H1 (cell line): ENCODE results near the gene LMO4. TPM values are rescaled to one million over a fixed set of nuclear protein-coding genes. Genes with fewer than 3 reads are reported as not detected.

ENCODE experiments used
- CEBPB ChIP-seq: IDR thresholded peaks from 2 replicates; pipeline ENCODE4 v1.6.1; 2012; ENCODE audit warnings: low read depth, low read length
- CREB1 ChIP-seq: IDR thresholded peaks from 2 replicates; pipeline ENCODE4 v1.6.1; 2012; ENCODE audit warnings: inconsistent platforms
- polyA plus RNA-seq, 7 experiments: library from polyadenylated mRNA; depleted of rRNA in 3 of 7; stranded (reverse) in 5 of 7; unstranded in 2 of 7; fragments of >200 nt in 5 of 7; fragments of 200-250 nt in 2 of 7; gene quantifications; 1 replicate in 5 of 7; 2 replicates in 1 of 7; 4 replicates in 1 of 7; pipeline versions ENCODE4 v1.2.1 to v1.2.3, GENCODE V29; 2011 to 2013; ENCODE audit warnings: missing spikeins in 2 of 7, mixed read lengths in 2 of 7
- total RNA-seq: library from RNA; stranded (reverse); fragmentation: NEBNext Ultra II Directional; extraction: Animal tissue kit (Norgen Biotek cat#: 25700); gene quantifications from 2 replicates; pipeline ENCODE4 v1.2.1, GENCODE V29; 2021
- TF ChIP-seq, protein P1 (sequence below): fragments of 300-600 bp; sonication (generic); IDR thresholded peaks from 2 replicates; pipeline ENCODE4 v1.7.1; 2012; ENCODE audit warnings: low read length, moderate library complexity, mild to moderate bottlenecking, inconsistent platforms; ENCODE audit not compliant: insufficient replicate concordance

LMO4 gene
- total and polyA plus RNA-seq, 2 of the 8 experiments (the other 6 are each of a cell fraction or from before 2014, with no cell fraction given), result 71.7 to 98.7 TPM

DNA sequence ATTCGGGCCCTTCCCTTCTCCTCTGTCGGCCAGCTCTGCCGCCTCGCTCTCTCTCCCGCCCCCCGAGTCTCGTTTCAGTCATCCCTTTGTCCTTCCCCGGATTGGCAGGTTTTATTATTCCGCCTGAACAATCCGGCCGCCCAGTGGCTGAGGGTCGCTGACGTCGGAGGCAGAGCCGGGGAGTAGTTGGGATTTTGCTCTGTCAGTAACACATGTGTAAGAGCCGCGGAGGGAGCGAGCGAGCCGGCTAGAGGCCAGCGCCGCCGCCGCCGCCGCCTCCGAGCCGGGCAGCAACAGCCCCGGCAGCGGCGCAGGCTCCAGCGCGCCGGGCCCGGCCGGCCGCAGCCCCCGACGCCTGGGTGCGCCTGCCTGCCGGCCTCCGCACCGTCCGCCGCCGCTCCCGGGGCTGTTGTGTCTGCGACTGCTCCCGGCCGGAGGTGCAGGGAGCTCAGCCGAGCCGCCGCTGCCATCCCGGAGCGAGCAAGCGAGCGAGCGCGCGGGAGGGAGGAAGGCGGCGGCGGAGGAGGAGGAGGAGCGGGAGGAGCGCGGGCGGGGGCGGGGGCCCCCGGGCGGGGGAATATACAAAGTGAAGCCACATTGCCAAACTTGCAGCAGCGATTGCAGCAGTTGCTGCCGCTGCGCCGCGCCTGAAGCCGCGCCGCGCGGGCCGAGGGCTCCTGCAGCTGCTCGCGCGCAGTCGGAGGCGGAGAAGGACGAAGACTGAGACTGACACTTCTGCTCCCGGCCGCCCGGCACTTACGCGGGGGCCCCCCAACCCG is at the start of gene LMO4 (continued):
- TF ChIP-seq, protein P1, sequence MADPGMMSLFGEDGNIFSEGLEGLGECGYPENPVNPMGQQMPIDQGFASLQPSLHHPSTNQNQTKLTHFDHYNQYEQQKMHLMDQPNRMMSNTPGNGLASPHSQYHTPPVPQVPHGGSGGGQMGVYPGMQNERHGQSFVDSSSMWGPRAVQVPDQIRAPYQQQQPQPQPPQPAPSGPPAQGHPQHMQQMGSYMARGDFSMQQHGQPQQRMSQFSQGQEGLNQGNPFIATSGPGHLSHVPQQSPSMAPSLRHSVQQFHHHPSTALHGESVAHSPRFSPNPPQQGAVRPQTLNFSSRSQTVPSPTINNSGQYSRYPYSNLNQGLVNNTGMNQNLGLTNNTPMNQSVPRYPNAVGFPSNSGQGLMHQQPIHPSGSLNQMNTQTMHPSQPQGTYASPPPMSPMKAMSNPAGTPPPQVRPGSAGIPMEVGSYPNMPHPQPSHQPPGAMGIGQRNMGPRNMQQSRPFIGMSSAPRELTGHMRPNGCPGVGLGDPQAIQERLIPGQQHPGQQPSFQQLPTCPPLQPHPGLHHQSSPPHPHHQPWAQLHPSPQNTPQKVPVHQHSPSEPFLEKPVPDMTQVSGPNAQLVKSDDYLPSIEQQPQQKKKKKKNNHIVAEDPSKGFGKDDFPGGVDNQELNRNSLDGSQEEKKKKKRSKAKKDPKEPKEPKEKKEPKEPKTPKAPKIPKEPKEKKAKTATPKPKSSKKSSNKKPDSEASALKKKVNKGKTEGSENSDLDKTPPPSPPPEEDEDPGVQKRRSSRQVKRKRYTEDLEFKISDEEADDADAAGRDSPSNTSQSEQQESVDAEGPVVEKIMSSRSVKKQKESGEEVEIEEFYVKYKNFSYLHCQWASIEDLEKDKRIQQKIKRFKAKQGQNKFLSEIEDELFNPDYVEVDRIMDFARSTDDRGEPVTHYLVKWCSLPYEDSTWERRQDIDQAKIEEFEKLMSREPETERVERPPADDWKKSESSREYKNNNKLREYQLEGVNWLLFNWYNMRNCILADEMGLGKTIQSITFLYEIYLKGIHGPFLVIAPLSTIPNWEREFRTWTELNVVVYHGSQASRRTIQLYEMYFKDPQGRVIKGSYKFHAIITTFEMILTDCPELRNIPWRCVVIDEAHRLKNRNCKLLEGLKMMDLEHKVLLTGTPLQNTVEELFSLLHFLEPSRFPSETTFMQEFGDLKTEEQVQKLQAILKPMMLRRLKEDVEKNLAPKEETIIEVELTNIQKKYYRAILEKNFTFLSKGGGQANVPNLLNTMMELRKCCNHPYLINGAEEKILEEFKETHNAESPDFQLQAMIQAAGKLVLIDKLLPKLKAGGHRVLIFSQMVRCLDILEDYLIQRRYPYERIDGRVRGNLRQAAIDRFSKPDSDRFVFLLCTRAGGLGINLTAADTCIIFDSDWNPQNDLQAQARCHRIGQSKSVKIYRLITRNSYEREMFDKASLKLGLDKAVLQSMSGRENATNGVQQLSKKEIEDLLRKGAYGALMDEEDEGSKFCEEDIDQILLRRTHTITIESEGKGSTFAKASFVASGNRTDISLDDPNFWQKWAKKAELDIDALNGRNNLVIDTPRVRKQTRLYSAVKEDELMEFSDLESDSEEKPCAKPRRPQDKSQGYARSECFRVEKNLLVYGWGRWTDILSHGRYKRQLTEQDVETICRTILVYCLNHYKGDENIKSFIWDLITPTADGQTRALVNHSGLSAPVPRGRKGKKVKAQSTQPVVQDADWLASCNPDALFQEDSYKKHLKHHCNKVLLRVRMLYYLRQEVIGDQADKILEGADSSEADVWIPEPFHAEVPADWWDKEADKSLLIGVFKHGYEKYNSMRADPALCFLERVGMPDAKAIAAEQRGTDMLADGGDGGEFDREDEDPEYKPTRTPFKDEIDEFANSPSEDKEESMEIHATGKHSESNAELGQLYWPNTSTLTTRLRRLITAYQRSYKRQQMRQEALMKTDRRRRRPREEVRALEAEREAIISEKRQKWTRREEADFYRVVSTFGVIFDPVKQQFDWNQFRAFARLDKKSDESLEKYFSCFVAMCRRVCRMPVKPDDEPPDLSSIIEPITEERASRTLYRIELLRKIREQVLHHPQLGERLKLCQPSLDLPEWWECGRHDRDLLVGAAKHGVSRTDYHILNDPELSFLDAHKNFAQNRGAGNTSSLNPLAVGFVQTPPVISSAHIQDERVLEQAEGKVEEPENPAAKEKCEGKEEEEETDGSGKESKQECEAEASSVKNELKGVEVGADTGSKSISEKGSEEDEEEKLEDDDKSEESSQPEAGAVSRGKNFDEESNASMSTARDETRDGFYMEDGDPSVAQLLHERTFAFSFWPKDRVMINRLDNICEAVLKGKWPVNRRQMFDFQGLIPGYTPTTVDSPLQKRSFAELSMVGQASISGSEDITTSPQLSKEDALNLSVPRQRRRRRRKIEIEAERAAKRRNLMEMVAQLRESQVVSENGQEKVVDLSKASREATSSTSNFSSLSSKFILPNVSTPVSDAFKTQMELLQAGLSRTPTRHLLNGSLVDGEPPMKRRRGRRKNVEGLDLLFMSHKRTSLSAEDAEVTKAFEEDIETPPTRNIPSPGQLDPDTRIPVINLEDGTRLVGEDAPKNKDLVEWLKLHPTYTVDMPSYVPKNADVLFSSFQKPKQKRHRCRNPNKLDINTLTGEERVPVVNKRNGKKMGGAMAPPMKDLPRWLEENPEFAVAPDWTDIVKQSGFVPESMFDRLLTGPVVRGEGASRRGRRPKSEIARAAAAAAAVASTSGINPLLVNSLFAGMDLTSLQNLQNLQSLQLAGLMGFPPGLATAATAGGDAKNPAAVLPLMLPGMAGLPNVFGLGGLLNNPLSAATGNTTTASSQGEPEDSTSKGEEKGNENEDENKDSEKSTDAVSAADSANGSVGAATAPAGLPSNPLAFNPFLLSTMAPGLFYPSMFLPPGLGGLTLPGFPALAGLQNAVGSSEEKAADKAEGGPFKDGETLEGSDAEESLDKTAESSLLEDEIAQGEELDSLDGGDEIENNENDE, result no peak
- TF ChIP-seq CEBPB, result peak; percentile 38; the same call in 1 of the 2 replicates
- TF ChIP-seq CREB1, result peak; percentile 84
- TF ChIP-seq, all 59 proteins: peak for 14
